Mammary epithelial cell (primary cell): ENCODE results near the gene MPZL1.

Experiments used
- EZH2 ChIP-seq: IDR thresholded peaks from 2 replicates; pipeline ENCODE4 v1.6.1; 2012; ENCODE audit warnings: low read length, inconsistent platforms, borderline replicate concordance
- TF ChIP-seq, protein P1 (sequence below), 2 donors: IDR thresholded peaks in 1 of 2; conservative IDR thresholded peaks in 1 of 2; 2 replicates each; pipeline ENCODE4 v1.5.1; 2011 to 2012; ENCODE audit warnings: inconsistent platforms in 2 of 2, low read length in 2 of 2, mild to moderate bottlenecking in 2 of 2, control low read depth in 1 of 2, low read depth in 1 of 2; ENCODE audit not compliant: insufficient read depth in 1 of 2; ENCODE audit errors: extremely low read depth in 1 of 2

GRCh38 chr1:167821969-167822685 is 100.3 kb downstream of the MPZL1 start:
- TF ChIP-seq, protein P1, sequence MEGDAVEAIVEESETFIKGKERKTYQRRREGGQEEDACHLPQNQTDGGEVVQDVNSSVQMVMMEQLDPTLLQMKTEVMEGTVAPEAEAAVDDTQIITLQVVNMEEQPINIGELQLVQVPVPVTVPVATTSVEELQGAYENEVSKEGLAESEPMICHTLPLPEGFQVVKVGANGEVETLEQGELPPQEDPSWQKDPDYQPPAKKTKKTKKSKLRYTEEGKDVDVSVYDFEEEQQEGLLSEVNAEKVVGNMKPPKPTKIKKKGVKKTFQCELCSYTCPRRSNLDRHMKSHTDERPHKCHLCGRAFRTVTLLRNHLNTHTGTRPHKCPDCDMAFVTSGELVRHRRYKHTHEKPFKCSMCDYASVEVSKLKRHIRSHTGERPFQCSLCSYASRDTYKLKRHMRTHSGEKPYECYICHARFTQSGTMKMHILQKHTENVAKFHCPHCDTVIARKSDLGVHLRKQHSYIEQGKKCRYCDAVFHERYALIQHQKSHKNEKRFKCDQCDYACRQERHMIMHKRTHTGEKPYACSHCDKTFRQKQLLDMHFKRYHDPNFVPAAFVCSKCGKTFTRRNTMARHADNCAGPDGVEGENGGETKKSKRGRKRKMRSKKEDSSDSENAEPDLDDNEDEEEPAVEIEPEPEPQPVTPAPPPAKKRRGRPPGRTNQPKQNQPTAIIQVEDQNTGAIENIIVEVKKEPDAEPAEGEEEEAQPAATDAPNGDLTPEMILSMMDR (conservative IDR thresholded peaks at IDR 0.05 in 1 of 2, IDR thresholded peaks at IDR 0.05 in 1 of 2; ENCODE audit: extremely low read depth in 1 of 2, insufficient read depth in 1 of 2, low read depth in 1 of 2, low read length in 2 of 2): no peak
- no peak for TF ChIP-seq EZH2
